Measurements from ENCODE around the gene CDH22.

The CDH22 gene

GRCh38 chr20:46293084-46293483 is 15.2 kb downstream of the CDH22 start:
- no peak for DNase-seq

DNA sequence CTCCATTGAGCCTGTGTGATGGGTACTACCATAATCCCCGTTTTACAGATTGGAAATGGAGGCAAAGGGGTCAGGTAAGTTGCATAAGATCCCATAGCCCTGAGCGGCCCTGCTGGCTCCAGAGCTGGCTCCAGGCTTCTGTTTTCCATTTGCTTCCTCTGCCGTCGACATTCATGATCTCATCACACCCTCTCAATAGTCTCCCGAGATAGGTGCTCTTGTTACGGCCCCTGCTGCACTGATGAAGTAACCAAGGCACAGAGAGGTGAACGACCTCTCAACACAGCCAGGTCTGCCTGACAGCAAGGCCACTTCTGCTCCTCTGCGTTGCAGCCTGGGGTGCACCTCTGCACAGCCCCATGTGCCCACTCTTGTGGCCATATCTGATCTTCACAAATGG is 16.9 kb downstream of the CDH22 start:
- no peak for DNase-seq

DNA sequence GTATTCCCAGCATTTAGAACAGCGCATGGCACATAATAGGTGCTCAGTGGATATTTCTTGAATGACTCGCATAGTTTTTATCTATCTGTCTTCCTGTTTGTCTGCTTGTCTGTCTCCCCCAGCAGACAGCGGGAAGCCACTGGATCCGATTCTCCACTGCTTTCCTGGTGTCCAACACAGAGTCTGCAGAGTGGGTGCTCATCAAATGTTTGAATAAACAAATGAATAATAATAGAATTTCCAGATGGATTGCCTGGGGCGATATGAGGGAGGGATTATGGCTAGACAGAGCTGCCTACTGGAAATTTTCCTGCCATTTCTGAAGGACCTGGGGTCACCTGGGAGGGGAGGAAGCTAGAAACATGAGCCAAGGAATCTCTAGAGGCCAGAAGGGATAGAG is 18.9 kb downstream of the CDH22 start:
- DNase-seq = no peak

DNA sequence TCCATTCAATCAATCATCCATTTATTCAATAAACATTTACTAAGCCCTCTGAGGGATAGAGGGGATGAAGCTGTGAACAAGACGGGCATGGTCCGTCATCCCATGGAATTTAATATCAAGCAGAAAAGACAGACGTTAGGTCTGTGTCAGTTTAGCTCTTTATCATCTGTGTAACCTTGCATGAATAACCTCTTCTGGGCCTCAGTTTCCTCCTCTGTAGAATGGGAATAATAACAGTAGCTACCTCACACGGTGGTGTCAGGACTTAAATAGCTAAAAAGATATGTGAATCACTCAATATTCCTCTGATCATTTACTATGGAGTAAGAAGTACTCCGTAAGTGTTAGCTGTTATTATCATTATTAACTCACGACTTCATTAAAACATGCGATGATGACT is 21.3 kb downstream of the CDH22 start:
- DNase-seq = no peak

DNA sequence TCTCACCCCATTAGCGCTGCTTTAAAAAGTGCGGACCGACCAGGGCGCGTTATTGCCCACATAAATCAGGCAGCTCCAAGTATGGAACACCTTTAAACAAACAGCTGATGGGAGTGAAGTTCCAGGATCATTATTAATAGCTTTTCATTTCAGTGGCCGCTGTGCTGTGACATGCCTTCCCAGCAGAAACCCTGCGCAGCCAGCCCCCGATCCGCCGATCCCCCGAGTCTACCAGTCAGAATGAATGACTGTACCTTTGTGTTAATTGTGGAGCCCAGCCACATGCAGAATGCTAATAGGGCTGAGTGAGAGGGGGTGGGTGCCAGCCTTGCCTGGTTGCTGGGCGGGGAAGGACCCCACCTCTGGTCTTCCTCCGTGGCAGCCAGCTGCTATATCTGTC is 21.9 kb downstream of the CDH22 start:
- no peak for DNase-seq

GRCh38 chr20:46285740-46286139 is 22.6 kb downstream of the CDH22 start:
- DNase-seq = no peak

DNA sequence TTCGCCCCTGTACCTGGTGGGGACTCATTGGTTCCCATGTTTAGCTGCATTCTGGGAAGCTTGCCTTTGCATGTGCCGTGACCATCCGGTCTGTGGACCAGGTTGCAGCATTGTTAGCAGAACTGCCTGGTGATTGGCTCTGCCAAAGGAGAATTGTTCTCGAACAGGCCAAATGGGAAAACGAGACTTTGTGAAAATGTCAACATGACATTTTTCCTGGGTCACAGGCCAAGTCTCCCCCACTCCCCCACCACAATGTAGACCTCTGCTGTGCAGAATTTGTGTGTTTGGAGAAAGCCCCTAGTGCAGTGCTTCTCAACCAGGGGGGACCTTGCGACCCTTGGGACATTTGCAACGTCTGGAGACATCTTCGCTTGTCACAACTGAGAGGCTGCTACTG is 23.2 kb downstream of the CDH22 start:
- DNase-seq = no peak

- no peak for DNase-seq
Observed at GRCh38 chr20:46284040-46284427, 24.3 kb downstream of the CDH22 start.

- DNase-seq = no peak
Observed at GRCh38 chr20:46283426-46284039, 24.8 kb downstream of the CDH22 start.

GRCh38 chr20:46282669-46283068 is 25.6 kb downstream of the CDH22 start:
- no peak for DNase-seq

GRCh38 chr20:46279103-46279502 is 29.2 kb downstream of the CDH22 start:
- no peak for DNase-seq

GRCh38 chr20:46277602-46278001 is 30.7 kb downstream of the CDH22 start:
- no peak for DNase-seq

GRCh38 chr20:46276531-46276930 is 31.8 kb downstream of the CDH22 start:
- no peak for DNase-seq

DNA sequence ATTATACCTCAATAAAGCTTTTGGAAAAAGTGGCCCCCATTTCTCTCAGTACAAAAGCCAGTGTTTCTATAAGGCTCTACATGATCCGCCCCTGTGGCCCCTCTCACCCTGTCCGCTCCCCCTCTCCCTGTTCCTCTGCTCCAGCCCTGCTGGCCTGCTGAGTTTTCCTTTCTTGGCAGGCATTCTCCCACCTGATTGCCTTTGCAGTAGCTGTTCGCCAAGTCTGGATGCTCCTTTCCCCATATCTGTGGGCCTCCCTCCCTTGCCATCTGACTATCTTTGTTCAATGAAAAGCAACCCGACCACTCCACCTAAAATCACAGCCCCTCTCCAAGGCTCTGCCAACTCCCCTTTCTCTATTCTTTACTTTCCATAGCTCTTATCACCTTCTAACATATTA is 33.2 kb downstream of the CDH22 start:
- DNase-seq = no peak

DNA sequence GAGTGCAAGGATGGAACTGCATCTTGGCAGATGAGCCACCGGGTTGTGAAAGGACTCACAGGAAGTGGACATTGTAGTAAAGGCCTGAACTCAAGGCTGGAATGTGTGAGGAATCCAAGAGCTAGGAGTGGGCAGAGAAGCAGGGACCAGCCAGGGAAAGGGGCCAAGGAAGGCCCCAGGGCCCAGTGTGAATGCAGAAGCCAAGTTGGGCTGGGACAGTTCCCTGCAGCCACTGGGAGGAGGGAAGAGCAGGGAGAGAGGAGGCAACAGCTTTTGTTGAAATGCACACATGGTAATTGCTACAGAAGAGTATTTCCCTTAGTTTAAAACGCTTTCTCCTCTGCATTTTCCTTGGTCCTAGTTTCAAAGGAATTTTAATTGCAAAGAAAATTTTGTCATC is 34.6 kb downstream of the CDH22 start:
- no peak for DNase-seq

DNA sequence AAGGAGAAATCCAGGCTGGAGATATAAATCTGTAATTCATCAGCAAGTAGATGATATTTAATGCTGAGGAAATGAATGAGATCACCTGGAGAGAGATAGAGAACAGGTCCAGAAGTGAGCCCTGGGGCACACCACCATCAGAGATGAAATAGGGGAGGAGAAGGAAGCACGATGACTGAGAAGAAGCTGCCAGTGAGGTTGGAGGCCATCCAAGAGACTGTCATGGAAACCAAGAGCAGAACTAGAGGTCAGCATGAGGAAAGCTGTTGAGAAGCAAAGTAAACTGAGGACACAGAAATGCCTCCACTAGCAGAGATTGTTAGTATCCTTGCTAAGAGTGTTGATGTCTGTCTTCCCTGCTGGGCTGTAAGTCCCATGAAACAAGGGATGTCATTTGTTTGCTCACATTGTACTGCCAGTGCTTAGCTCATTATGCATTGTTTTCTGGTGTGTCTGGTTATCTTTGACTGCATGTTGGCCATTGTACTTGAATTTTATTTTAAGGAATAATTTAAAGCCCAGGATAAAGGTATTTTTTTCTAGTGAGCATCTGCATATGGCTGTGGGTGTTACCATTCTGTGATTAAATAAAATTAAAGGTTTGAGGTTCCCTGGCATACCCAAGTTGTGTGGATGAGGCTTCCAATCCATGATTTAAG is 35.8 kb downstream of the CDH22 start:
- DNase-seq = no peak

GRCh38 chr20:46270977-46271744 is 37.1 kb downstream of the CDH22 start:
- peak; percentile 71 for DNase-seq

- peak; percentile 35 for DNase-seq
Observed at GRCh38 chr20:46269372-46269771, 38.9 kb downstream of the CDH22 start.

- DNase-seq = no peak
Observed at GRCh38 chr20:46268662-46269061, 39.6 kb downstream of the CDH22 start.

DNA sequence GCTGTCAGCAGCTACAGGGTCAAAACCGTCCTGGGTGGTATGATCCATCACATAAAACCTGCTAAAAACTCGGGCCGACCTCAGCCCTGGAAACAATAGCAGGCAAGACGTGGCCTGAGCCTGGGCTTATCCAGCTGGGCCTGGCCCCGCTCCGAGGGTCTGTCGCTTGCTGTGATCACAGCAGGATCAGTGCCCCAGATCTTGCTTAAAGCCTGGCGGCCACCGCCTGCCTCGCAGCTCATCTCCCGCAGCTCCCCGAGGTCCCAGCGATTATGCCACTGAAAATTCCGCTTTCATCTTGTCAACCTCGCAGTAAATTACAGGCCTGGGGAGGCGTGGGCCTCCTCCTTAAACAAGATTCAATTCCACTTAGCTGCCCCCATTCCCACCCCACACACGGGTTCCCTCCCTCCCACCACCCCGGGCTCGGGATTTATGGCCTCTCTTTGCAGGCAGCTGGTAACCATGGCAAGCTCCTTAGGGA is 40.1 kb downstream of the CDH22 start:
- DNase-seq = no peak

DNA sequence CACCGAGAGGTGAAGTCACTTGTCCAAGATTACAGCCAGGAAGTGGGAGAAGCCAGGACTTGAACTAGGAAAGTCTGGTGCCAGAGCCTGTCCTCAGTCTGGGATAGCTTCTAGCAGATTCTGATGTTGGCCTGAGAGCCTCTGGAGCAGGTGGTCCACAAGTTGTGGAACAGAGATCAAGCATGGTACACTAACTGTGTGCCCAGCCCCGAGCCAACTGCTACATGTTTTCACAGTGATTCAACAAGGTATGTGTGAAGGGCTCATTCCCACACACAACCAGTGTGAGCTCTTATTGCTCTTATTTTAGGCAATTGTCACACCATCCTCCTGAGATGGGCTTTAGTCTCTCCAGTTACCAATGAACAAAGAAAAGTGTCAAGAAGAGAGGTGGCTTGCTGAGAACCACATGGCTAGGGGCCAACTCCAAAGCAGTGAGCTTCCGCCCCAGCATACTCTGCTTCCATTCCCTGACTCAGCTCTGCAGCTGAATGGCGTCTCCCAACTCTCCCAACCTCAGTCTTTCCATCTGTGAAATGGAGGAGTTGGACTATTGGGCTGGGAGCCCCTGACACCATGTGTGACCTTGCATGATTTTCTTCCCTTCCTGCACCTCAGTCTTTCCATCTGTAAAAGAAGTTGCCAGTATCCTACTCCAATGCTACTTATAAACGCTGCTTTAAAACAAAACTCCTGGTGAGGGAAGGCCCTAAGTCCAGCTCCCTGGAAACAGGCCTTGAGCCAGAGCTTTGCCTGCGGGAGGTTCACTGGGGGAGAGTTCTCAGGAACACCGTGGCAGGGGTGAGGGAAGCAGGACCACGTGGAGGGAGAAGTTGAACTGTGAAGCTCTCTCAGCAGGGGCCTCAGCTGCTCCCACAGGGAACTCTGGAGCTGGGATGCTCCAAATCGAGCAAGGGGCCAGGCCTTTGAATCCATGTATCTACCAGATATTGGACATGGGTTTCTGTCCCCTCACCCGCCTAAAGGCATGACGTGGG is 40.9 kb downstream of the CDH22 start:
- DNase-seq = no peak

GRCh38 chr20:46265539-46265938 is 42.8 kb downstream of the CDH22 start:
- DNase-seq = no peak

All from NCI-H2171 treated with DMSO at 0.1 percent for 48 hours (cell line).